ENCODE measurements around the gene STRN4.

Gene STRN4

DNA sequence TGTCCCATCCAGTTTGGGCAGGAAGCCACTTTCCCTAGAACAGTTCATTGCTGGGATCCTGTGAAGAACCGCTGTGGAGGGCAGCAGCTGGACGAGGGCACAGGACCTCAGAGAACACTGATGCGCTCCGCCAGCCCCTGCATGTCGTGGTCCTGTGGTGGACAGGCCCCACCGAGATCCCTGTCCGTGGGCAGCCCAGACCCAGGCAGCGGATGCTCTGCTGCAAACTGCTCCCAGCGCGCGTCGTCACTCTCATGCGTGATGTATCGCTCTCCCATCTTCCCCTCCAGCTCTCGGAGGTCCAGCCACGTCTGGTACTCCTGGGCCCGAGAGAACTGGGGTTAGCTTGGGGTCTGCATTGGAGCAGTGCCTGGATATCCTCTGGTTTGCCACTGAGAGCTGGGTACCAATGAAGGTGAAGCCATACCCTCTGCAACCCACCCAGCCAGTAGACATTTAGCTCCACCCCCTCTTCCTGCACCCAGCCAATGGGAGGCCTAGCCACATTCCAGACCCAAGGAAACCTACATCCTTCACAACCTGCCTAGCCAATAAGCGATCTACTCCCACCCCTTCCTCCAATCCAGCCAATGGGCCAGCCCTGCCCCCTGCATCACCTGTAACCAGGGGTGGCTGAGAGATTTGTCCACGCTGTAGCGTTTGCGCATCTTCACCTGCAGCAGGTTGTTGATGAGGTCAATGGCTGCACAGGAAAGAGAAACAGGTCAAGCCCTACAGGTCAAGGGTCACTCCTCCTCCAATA, 71.7 kb downstream of the STRN4 start:
- no peak for DNase-seq (ENCODE audit: low read depth)

GRCh38 chr19:46670813-46671212, 75.4 kb downstream of the STRN4 start:
- DNase-seq (ENCODE audit: low read depth) = no peak
- TF ChIP-seq CTCF (IDR thresholded peaks at IDR 0.05; ENCODE audit: control insufficient read depth, insufficient read depth, low read depth, low read length, missing control alignments) = no peak

More for the DNA sequence above, 71.7 kb downstream of the STRN4 start:
- TF ChIP-seq CTCF (IDR thresholded peaks at IDR 0.05; ENCODE audit: control insufficient read depth, insufficient read depth, low read depth, low read length, missing control alignments) = no peak
- H3K4me3 ChIP-seq (ENCODE audit: control insufficient read depth, low read depth, low read length) = no peak overlapping the region

More at GRCh38 chr19:46670813-46671212, 75.4 kb downstream of the STRN4 start:
- H3K4me3 ChIP-seq (ENCODE audit: control insufficient read depth, low read depth, low read length) = no peak overlapping the region

Data from AG09309 (cell line).